HEK293 (cell line): ENCODE results near the gene ABHD10.

Source experiments
- CTCF ChIA-PET: fragments of 350-600 bp; formaldehyde crosslinking; extraction: SDS; loops from one replicate; lab custom pipeline; 2021; ENCODE audit warnings: antibody characterized with exemption; lab: Yijun Ruan, JAX
- POLR2A ChIA-PET: fragments of 300-600 bp; formaldehyde crosslinking; extraction: SDS; loops from one replicate; lab custom pipeline; 2020; ENCODE audit warnings: antibody characterized with exemption, inconsistent platforms; lab: Yijun Ruan, JAX
- H3K27ac ChIP-seq: fragments of 200-500 bp; sonication (Bioruptor generic); 2 replicates; pipeline ENCODE4 v1.5.1; 2014; ENCODE audit warnings: low read depth, low read length, control low read depth, inconsistent platforms; ENCODE audit errors: extremely low read depth
- H3K36me3 ChIP-seq, 2 experiments: fragments of 200-500 bp in 1 of 2; sonication (Bioruptor generic) in 1 of 2; 1 replicate in 1 of 2; 2 replicates in 1 of 2; pipeline ENCODE4 v1.5.1; 2014 to 2017; ENCODE audit warnings: inconsistent platforms in 2 of 2, low read length in 2 of 2; ENCODE audit not compliant: control insufficient read depth in 2 of 2, insufficient read depth in 1 of 2
- H3K4me1 ChIP-seq: fragments of 200-500 bp; sonication (Bioruptor generic); 2 replicates; pipeline ENCODE4 v1.5.1; 2014; ENCODE audit warnings: mild to moderate bottlenecking, low read length, inconsistent platforms; ENCODE audit not compliant: control insufficient read depth, insufficient read depth
- H3K4me3 ChIP-seq: 2 replicates; pipeline ENCODE4 v1.5.1; 2011; ENCODE audit warnings: low read depth, mild to moderate bottlenecking, control low read depth, low read length, moderate library complexity
- H3K9me3 ChIP-seq: fragments of 200-500 bp; sonication (Bioruptor generic); 2 replicates; pipeline ENCODE4 v1.5.1; 2014; ENCODE audit warnings: low read depth, low read length, inconsistent platforms; ENCODE audit not compliant: control insufficient read depth, insufficient read depth
- EGR2 ChIP-seq: fragments of 450-650 bp; formaldehyde crosslinking; IDR thresholded peaks from 2 replicates; pipeline ENCODE4 v1.5.1; 2016; ENCODE audit warnings: low read depth, missing biosample characterization, missing genetic modification characterization
- OSR2 ChIP-seq: fragments of 450-650 bp; formaldehyde crosslinking; IDR thresholded peaks from 2 replicates; pipeline ENCODE4 v1.5.1; 2016; ENCODE audit warnings: missing biosample characterization, missing genetic modification characterization
- YY1 ChIP-seq: fragments of 450-650 bp; formaldehyde crosslinking; IDR thresholded peaks from 2 replicates; pipeline ENCODE4 v1.5.1; 2018; ENCODE audit warnings: missing biosample characterization, missing genetic modification characterization
- ZBTB17 ChIP-seq: fragments of 450-650 bp; formaldehyde crosslinking; IDR thresholded peaks from 2 replicates; pipeline ENCODE4 v1.5.1; 2016; ENCODE audit warnings: missing biosample characterization, missing genetic modification characterization
- ZBTB48 ChIP-seq: fragments of 450-650 bp; formaldehyde crosslinking; IDR thresholded peaks from 2 replicates; pipeline ENCODE4 v1.5.1; 2016; ENCODE audit warnings: missing biosample characterization, missing genetic modification characterization
- ZNF169 ChIP-seq: fragments of 450-650 bp; formaldehyde crosslinking; IDR thresholded peaks from 2 replicates; pipeline ENCODE4 v1.5.1; 2016; ENCODE audit warnings: missing biosample characterization, missing genetic modification characterization
- ZNF266 ChIP-seq: fragments of 450-650 bp; formaldehyde crosslinking; IDR thresholded peaks from 2 replicates; pipeline ENCODE4 v1.5.1; 2016; ENCODE audit warnings: missing biosample characterization, missing genetic modification characterization, low read depth
- ZNF350 ChIP-seq: fragments of 450-650 bp; formaldehyde crosslinking; IDR thresholded peaks from 2 replicates; pipeline ENCODE4 v1.5.0; 2017; ENCODE audit warnings: missing biosample characterization, mild to moderate bottlenecking, missing genetic modification characterization
- ZNF621 ChIP-seq: fragments of 450-650 bp; formaldehyde crosslinking; IDR thresholded peaks from 2 replicates; pipeline ENCODE4 v1.5.1; 2017; ENCODE audit warnings: missing biosample characterization, missing genetic modification characterization
- ZNF76 ChIP-seq: fragments of 450-650 bp; formaldehyde crosslinking; IDR thresholded peaks from 2 replicates; pipeline ENCODE4; 2016; ENCODE audit warnings: low read depth, missing biosample characterization, missing genetic modification characterization, borderline replicate concordance
- ZNF837 ChIP-seq: fragments of 450-650 bp; formaldehyde crosslinking; IDR thresholded peaks from 2 replicates; pipeline ENCODE4 v1.5.1; 2016; ENCODE audit warnings: missing biosample characterization, missing genetic modification characterization
- TF ChIP-seq, protein P1 (sequence below): fragments of 450-650 bp; formaldehyde crosslinking; IDR thresholded peaks from 2 replicates; pipeline ENCODE4 v1.5.1; 2016; ENCODE audit warnings: missing biosample characterization, missing genetic modification characterization
- TF ChIP-seq, protein P2 (sequence below): fragments of 450-650 bp; formaldehyde crosslinking; IDR thresholded peaks from 2 replicates; pipeline ENCODE4 v1.5.1; 2016; ENCODE audit warnings: missing biosample characterization, missing genetic modification characterization

ABHD10 gene

DNA sequence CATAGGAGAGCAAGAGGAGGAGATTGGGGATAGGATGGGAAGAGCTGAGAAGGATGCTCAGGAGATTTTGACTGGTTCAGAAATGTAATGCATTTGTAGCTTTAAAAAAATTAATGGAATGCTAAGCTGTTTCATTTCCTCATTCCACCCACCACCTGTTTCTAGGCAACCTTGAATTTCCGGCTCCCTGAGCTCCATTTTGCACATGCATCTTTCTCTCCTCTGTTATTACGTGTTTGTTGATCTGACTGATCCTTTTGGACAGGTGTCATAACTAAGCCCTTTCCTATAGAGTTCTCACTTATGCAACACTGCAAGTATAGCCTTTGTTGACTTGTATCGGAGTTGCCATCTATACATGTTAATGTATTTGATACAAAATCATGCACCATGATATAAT is 60.0 kb downstream of the ABHD10 start:
- CTCF ChIA-PET = interaction anchor here (0.6 to 2.0 kb wide), 2 partner anchors 8 to 25 kb away, joined by 3 to 5 read pairs; no protein-coding TSS in a partner anchor
- POLR2A ChIA-PET = interaction anchor here (0.7 kb wide), 1 partner anchor 57 kb away, joined by 4 read pairs; no protein-coding TSS in a partner anchor
- no peak for TF ChIP-seq ZNF621 (tag by site-specific recombination)
- TF ChIP-seq ZNF837 (tag by site-specific recombination) = no peak
- TF ChIP-seq ZNF76 (tag by site-specific recombination) = no peak
- no peak for TF ChIP-seq ZBTB17 (tag by site-specific recombination)
- no peak for TF ChIP-seq ZNF266 (tag by site-specific recombination)
- no peak overlapping the region for H3K27ac ChIP-seq
- no peak overlapping the region for H3K4me3 ChIP-seq
- H3K36me3 ChIP-seq = no peaks in the 10 kb centered on the region
- H3K4me1 ChIP-seq = no peaks in the 10 kb centered on the region
- no peaks in the 10 kb centered on the region for H3K9me3 ChIP-seq

DNA sequence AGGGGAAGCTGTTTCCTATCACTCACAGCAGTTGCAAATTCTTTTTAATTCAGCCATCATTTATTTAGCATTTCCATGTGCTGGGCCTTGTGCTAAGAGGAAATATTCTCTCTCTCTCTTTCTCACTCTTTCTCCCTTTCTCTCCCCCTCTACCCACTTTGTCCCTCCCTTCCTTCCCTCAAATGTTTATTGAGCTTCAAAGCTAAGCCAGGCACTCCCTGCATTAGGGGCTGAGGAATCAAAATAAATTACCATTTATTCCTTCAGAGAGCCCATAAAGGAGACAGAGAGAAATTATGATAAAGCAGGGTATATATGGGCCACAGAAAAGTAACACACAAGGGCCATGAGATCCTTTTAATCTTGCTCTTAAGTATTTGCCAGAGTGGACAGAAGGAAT is 62.5 kb downstream of the ABHD10 start:
- Histone ChIP-seq H3K9me3 (no peaks in the 10 kb centered on the region), H3K36me3 (no peaks in the 10 kb centered on the region), H3K27ac (no peak overlapping the region), H3K4me3 (no peak overlapping the region), H3K4me1 (no peaks in the 10 kb centered on the region)
- TF ChIP-seq EGR2 (no peak), OSR2 (tag by site-specific recombination) (no peak), ZNF169 (no peak), ZBTB48 (tag by site-specific recombination) (no peak), ZNF350 (no peak)
- TF ChIP-seq, protein P1, sequence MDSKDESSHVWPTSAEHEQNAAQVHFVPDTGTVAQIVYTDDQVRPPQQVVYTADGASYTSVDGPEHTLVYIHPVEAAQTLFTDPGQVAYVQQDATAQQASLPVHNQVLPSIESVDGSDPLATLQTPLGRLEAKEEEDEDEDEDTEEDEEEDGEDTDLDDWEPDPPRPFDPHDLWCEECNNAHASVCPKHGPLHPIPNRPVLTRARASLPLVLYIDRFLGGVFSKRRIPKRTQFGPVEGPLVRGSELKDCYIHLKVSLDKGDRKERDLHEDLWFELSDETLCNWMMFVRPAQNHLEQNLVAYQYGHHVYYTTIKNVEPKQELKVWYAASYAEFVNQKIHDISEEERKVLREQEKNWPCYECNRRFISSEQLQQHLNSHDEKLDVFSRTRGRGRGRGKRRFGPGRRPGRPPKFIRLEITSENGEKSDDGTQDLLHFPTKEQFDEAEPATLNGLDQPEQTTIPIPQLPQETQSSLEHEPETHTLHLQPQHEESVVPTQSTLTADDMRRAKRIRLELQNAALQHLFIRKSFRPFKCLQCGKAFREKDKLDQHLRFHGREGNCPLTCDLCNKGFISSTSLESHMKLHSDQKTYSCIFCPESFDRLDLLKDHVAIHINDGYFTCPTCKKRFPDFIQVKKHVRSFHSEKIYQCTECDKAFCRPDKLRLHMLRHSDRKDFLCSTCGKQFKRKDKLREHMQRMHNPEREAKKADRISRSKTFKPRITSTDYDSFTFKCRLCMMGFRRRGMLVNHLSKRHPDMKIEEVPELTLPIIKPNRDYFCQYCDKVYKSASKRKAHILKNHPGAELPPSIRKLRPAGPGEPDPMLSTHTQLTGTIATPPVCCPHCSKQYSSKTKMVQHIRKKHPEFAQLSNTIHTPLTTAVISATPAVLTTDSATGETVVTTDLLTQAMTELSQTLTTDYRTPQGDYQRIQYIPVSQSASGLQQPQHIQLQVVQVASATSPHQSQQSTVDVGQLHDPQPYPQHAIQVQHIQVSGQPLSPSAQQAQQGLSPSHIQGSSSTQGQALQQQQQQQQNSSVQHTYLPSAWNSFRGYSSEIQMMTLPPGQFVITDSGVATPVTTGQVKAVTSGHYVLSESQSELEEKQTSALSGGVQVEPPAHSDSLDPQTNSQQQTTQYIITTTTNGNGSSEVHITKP (tag by site-specific recombination) = peak; percentile 53
- TF ChIP-seq, protein P2, sequence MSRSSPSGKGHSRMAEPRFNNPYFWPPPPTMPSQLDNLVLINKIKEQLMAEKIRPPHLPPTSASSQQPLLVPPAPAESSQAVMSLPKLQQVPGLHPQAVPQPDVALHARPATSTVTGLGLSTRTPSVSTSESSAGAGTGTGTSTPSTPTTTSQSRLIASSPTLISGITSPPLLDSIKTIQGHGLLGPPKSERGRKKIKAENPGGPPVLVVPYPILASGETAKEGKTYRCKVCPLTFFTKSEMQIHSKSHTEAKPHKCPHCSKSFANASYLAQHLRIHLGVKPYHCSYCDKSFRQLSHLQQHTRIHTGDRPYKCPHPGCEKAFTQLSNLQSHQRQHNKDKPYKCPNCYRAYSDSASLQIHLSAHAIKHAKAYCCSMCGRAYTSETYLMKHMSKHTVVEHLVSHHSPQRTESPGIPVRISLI (tag by site-specific recombination) = no peak
- ChIA-PET CTCF (interaction anchor here (1.5 to 4.3 kb wide), 3 partner anchors 27 to 372 kb away, joined by 7 to 27 read pairs (median 11); no protein-coding TSS in a partner anchor), POLR2A (no interaction called here)

DNA sequence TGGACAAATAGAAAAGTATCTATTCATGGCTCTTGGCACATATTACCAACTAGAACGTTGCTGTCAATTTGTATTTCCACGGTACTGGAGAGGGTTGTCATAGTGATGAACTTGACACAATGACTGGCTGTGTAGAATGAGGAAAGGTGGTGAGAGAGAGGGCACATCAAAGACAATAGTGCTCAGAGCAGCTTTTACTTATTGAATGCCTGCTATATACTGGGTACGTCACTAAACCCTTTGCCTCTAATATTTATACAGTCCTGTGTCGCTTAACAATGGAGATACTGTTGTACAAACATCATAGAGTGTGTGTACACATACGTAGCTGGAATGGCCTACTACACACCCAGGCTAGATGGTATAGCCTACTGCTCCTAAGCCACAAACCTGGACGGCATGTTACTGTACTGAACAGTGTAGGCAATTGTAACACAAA is 64.0 kb downstream of the ABHD10 start:
- no peak for TF ChIP-seq YY1 (tag by site-specific recombination)
- TF ChIP-seq, protein P1 (tag by site-specific recombination) = peak; percentile 75
- no peaks in the 10 kb centered on the region for H3K9me3 ChIP-seq
- H3K4me3 ChIP-seq = no peak overlapping the region
- ChIA-PET POLR2A (no interaction called here), CTCF (interaction anchor here (0.5 to 4.3 kb wide), 27 partner anchors 8 to 423 kb away, joined by 3 to 29 read pairs (median 4); partner anchors contain the start of genes ABHD10 and TMPRSS7)
- H3K4me1 ChIP-seq = no peaks in the 10 kb centered on the region
- H3K36me3 ChIP-seq = no peaks in the 10 kb centered on the region
- H3K27ac ChIP-seq = no peak overlapping the region
